22Rv1 (cell line): ENCODE results near the gene SNX10.

Experiments used
- H3K27ac ChIP-seq: fragments of 450-650 bp; 2 replicates; pipeline ENCODE4 v1.5.1; 2017
- CTCF ChIP-seq: fragments of 450-650 bp; IDR thresholded peaks from 2 replicates; pipeline ENCODE4 v1.5.1; 2017; ENCODE audit warnings: mild to moderate bottlenecking
- ZFX ChIP-seq: fragments of 450-650 bp; IDR thresholded peaks from 2 replicates; pipeline ENCODE4 v1.6.1; 2017; ENCODE audit warnings: antibody characterized with exemption, borderline replicate concordance

SNX10 gene

GRCh38 chr7:26309089-26309488 lies 17.4 kb downstream of the SNX10 start:
- TF ChIP-seq ZFX = no peak
- no peak for TF ChIP-seq CTCF

DNA sequence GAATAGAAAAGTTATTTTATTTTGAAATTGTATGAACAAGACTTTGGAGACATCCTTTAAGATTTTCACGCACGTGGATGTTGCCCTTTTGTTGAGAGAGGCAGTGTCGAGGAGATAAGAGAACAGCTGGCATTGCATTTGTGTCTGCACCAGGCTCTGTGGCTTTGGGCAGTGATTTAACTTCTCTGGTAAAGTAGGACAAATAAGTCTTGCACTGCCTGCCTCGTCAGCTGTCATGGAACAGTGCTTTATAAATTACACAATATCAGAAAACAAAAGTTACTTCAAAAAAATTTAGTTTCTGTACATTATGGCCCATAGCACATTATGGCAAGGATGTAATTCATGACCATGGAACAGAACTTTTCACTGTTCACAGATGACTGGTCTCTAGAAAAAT lies 20.1 kb downstream of the SNX10 start:
- no peak overlapping the region for H3K27ac ChIP-seq
- no peak for TF ChIP-seq ZFX
- TF ChIP-seq CTCF = no peak

More at GRCh38 chr7:26309089-26309488, 17.4 kb downstream of the SNX10 start:
- H3K27ac ChIP-seq = no peak overlapping the region

- no peak for TF ChIP-seq ZFX
- TF ChIP-seq CTCF = no peak
- no peak overlapping the region for H3K27ac ChIP-seq
These were observed 25.5 kb downstream of the SNX10 start for GRCh38 chr7:26317211-26317610.

DNA sequence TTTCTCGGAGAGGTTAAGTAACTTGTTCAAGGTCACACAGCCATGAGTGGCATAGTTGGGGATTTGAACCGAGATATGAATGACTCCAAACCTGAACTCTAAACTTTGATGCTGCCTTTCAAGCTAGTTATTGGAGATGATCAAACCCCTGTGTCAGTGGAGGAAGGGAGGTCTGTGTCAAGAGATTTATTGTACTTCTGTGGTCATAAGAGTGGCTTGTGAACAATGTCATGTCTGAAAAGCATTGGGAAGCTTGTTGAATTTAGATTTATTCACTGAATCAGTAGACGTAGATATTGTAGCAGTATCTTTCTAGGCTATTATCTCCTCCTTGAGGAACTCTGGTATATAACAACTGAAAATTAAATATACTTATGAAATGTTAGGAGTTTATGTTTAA lies 27.3 kb downstream of the SNX10 start:
- TF ChIP-seq ZFX = no peak
- no peak for TF ChIP-seq CTCF
- no peak overlapping the region for H3K27ac ChIP-seq

GRCh38 chr7:26319636-26320035 lies 28.0 kb downstream of the SNX10 start:
- no peak for TF ChIP-seq CTCF
- no peak for TF ChIP-seq ZFX
- no peak overlapping the region for H3K27ac ChIP-seq

DNA sequence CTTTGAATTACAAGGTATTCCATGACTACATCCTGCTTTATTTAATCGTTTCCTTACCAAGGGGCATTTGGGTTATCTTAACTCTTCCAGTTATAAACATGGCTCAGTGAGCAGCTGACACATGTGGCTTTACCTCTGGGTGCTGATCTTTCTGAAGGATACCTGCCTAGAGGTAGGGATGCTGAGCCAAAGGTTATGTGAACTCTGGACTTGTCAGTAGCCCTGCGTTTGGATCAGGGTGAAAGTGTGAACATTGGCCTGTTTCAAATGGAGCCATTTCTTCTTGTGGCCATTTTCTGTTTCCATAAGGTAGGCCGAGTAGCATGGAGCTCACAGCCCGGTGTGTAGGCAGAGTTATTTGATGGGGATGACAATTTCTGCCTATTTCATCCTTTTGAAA lies 29.2 kb downstream of the SNX10 start:
- TF ChIP-seq ZFX = no peak
- no peak overlapping the region for H3K27ac ChIP-seq

DNA sequence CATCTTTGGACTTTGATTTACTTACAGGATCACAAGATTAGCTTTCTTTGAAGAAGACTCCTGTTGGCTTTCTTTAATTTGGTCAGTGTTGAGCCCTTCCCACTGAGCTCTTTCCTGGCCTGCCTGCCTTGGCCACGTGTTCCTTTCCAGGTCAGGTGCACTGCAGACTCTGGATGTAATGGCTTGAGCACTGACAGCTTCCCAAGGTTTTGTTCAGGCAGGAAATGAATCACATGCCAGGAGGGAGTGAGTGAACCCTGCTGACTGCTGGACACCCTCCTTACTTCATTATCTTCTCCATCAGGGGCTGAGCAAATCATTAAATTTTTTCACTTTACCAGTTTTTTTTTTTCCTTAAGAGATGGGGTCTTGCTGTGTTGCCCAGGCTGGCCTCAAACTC lies 29.8 kb downstream of the SNX10 start:
- no peak for TF ChIP-seq CTCF
- no peak for TF ChIP-seq ZFX
- no peak overlapping the region for H3K27ac ChIP-seq

- TF ChIP-seq ZFX = no peak
- TF ChIP-seq CTCF = no peak
- H3K27ac ChIP-seq = no peak overlapping the region
These were observed 34.5 kb downstream of the SNX10 start for GRCh38 chr7:26326211-26326610.
